ENCODE data around the gene TMEM170A.
"Not testable (repeated sequence)": the region's sequence is repeated elsewhere in the genome, so short reads cannot be mapped to it uniquely, and the experiment has no call there.

Gene TMEM170A

DNA sequence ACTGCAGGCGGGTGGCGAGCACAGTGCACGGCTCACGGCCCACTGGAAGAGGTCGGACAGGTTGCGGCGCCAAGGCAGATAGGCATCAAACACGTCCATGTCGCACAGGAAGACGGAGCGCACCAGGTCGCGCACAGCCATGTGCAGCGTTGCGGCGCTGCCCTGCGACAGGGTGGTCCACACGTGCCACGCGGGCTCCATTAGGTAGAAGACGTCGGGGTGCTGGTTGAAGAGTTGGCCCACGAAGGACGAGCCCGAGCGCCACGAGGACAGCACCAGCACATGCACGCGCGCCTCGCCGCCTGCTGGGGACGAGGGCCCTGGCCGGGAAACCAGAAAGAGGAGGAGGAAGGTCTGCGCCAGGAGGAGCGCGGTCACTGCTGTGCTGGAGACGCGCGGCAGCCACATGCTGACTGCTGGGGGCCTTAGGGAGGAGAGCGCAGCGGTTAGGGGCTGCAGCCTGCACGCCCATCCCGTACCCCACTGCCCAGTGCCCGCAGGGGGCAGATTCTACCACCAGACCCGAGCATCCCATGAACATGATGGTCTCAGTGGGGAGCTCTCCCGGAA is 15.0 kb upstream of the TMEM170A start:
- DNase-seq, result no peak

GRCh38 chr16:75478480-75479345 is 14.2 kb upstream of the TMEM170A start:
- DNase-seq, result no peak

GRCh38 chr16:75477680-75478473 is 13.4 kb upstream of the TMEM170A start:
- no peak for DNase-seq

DNA sequence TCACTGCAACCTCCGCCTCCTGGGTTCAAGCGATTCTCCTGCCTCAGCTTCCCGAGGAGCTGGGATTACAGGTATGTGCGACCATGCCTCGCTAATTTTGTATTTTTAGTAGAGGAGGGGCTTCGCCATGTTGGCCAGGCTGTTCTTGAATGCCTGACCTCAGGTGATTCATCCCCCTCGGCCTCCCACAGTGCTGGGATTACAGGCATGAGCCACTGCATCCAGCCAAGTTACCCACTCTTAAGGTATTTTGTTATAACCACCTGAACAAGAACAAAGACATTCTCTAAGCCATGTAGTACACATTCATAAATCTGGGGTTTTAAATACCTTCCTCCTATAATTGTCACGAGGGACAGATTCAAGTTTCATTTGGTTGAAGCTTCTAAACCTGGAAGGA is 12.3 kb upstream of the TMEM170A start:
- DNase-seq, result no peak

GRCh38 chr16:75475420-75475847 is 10.9 kb upstream of the TMEM170A start:
- DNase-seq, result no peak

- DNase-seq, result no peak
Observed at GRCh38 chr16:75472908-75473877, 8.7 kb upstream of the TMEM170A start.

GRCh38 chr16:75471723-75472633 is 7.5 kb upstream of the TMEM170A start:
- DNase-seq, result peak in 2 of 5 donors; percentile 22 to 32

DNA sequence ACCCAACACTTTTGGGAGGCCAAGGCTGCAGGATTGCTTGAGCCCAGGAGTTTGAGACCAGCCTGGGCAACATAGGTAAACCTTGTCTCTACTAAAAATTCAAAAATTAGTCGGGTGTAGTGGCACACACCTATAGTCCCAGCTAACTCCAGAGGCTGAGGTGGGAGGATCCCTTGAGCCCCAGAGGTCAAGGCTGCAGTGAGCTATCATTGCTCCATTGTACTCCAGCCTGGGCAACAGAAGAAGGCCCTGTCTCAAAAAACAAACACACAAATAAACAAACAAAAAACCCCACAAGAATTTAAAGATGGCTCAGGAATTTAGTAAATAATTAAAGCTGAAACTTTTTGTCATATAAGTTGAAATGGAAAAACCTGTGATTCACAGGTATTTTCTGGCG is 2.3 kb upstream of the TMEM170A start:
- DNase-seq, result no peak

- peak in 2 of 5 donors; percentile 8 to 17 for DNase-seq
Observed at GRCh38 chr16:75463389-75464121, 934 bp downstream of the TMEM170A start.

DNA sequence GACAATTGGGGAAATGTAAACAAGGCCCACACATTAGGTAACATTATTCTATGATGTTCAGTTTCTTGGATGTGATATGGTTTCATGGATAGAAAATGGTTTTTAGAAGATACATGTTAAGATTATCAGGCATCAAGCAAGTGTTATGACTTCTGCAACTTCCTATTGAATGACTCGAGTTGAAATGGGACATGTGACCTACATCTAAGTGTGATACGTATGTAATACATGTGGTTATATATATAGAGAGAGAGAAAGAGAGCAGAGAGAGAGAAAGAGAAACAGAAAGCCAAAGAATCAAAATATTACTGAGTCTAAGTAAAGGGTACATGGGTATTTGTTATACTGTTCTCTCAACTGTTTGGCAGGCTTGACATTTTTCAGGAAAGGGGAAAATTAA is 1.7 kb downstream of the TMEM170A start:
- DNase-seq, result peak in 1 of 5 donors; percentile 65

GRCh38 chr16:75461575-75461974 is 2.9 kb downstream of the TMEM170A start:
- no peak for DNase-seq

DNA sequence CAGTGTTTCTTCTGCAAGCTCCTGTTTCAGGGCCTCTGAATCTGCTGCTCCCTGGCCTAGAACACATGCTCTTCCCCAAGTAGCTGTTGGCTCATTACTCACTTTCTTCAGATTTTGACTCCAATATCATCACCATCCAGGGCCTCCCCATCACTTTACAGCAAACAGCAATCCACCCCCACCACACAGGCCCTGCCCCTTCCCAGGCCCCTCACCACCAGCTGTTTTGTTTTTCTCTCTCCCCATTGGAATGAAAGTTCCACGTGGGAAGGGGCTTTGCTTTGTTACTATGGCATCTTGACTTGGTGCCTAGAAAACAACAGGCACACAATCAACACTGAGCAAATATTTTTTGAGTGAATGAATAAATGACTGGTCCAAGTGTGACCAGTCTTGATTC is 4.0 kb downstream of the TMEM170A start:
- no peak for DNase-seq

DNA sequence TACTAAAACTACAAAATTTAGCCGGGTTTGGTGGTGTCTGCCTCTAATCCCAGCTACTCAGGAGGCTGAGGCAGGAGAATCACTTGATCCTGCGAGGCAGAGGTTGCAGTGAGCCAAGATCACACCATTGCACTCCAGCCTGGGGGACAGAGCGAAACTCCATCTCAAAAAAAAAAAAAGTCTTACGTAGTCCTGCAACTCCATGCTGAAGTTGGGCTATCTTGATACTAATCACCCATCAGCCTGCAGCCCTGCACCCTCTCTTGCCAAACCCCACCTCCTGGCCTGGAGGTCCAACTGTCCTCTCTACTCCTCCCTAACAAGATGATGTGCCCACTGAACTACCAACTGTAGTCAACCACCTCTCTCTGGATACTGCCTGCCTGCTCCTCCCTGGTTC is 4.8 kb downstream of the TMEM170A start:
- DNase-seq, result no peak

DNA sequence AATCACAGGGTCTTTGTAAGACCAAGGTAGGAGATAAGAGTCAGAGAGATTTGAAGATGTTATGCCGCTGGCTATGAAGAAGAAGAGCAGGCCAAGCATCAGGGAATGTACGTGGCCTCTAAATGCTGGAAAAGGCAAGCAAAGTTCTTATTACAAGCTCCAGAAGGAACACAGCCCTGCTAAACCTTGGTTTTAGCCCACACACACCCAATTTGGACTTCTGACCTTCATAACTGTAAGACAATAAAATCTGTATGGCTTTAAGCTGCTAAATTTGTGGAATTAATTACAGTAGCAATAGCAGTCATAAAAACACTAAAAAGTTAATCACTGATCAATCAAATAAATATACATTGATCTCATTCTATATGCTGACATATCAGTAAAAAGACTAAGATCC is 6.0 kb downstream of the TMEM170A start:
- no peak for DNase-seq

- DNase-seq, result no peak
Observed at GRCh38 chr16:75458029-75458428, 6.5 kb downstream of the TMEM170A start.

DNA sequence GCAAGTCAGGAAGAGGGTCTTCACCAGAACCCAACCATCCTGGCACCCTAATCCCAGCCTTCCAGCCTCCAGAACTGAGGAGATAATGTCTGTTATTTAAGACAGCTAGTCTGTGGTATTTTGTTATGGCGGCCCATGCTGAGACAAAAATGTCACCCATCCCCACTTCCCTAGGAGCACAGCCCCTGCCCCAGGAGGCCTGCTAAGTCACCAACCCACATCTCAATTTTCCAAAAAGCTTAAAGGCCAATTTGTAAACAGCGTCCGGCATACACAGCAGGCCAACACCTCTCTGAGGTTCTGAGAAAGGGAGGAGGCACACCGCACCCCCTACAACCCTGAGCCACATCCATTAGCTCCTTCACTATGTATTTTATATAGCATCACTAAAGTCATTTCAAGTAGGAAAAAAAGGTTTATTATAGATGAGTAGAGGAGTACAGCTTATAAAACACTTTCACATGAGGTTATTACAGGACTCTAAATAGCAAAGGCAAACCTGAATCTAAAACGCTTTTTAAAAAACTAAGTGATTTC is 6.9 kb downstream of the TMEM170A start:
- no peak for DNase-seq

- no peak for DNase-seq
Observed at GRCh38 chr16:75456971-75457370, 7.5 kb downstream of the TMEM170A start.

DNA sequence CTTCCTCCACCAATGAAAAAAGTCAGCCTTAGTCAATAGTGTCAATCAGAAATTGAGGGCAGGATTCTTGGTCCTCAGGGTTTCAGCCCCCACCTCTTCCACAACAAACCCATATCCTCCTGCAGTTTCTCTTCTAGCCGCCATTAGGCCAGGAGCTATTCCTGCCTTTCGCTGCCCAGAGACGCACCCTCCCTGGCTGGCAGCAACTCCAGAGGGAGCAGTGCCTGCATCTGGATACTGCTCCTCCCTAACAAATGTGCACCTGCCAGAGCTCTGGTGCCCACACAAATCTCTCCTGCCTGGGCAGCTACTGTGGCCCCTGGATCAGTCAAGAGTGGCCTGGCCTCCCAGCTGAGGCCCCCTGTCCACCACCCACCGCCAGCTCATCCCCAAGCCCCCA is 8.0 kb downstream of the TMEM170A start:
- DNase-seq, result not testable (repeated sequence)

GRCh38 chr16:75455677-75456076 is 8.8 kb downstream of the TMEM170A start:
- DNase-seq, result no peak
